Neutrophil (primary cell): ENCODE results near the gene LAPTM5.
"Not testable (repeated sequence)": the region's sequence is repeated elsewhere in the genome, so short reads cannot be mapped to it uniquely, and the experiment has no call there.

Experiments used
- H3K27ac ChIP-seq: fragments of 200-600 bp; sonication (generic); 2 replicates; pipeline ENCODE4 v1.5.1; 2016; ENCODE audit warnings: mild to moderate bottlenecking, moderate library complexity
- H3K27me3 ChIP-seq: fragments of 200-600 bp; sonication (generic); 2 replicates; pipeline ENCODE4 v1.6.0; 2016; ENCODE audit warnings: mild to moderate bottlenecking
- H3K36me3 ChIP-seq: fragments of 200-600 bp; sonication (generic); 2 replicates; pipeline ENCODE4 v1.5.1; 2017
- H3K4me1 ChIP-seq, 2 experiments: fragments of 200-600 bp in 1 of 2; sonication (generic) in 1 of 2; 1 replicate in 1 of 2; 2 replicates in 1 of 2; pipeline versions ENCODE4 v1.5.1 to v1.6.1; 2013 to 2016; ENCODE audit warnings: low read depth in 1 of 2, low read length in 1 of 2, mild to moderate bottlenecking in 1 of 2, moderate library complexity in 1 of 2; ENCODE audit not compliant: control insufficient read depth in 1 of 2, insufficient read depth in 1 of 2
- H3K4me3 ChIP-seq, 2 experiments: fragments of 200-600 bp in 1 of 2; sonication (generic) in 1 of 2; 1 replicate in 1 of 2; 2 replicates in 1 of 2; pipeline ENCODE4 v1.5.1; 2013 to 2016; ENCODE audit warnings: low read depth in 1 of 2, low read length in 1 of 2, mild to moderate bottlenecking in 1 of 2, moderate library complexity in 1 of 2
- H3K9me3 ChIP-seq: fragments of 200-600 bp; sonication (generic); 2 replicates; pipeline ENCODE4 v1.5.1; 2016
- TF ChIP-seq, protein P1 (sequence below): fragments of 200-600 bp; sonication (generic); IDR thresholded peaks from 2 replicates; pipeline ENCODE4 v1.5.1; 2016; ENCODE audit warnings: antibody characterized with exemption

The LAPTM5 gene

GRCh38 chr1:30688920-30689794 is 68.4 kb downstream of the LAPTM5 start:
- Histone ChIP-seq H3K9me3 (no peaks in the 10 kb centered on the region), H3K4me3 (no peak overlapping the region), H3K4me1 (no peaks in the 10 kb centered on the region), H3K27me3 (peaks cover 68% of the 10 kb centered on the region), H3K36me3 (no peaks in the 10 kb centered on the region), H3K27ac (no peak overlapping the region)
- TF ChIP-seq, protein P1, sequence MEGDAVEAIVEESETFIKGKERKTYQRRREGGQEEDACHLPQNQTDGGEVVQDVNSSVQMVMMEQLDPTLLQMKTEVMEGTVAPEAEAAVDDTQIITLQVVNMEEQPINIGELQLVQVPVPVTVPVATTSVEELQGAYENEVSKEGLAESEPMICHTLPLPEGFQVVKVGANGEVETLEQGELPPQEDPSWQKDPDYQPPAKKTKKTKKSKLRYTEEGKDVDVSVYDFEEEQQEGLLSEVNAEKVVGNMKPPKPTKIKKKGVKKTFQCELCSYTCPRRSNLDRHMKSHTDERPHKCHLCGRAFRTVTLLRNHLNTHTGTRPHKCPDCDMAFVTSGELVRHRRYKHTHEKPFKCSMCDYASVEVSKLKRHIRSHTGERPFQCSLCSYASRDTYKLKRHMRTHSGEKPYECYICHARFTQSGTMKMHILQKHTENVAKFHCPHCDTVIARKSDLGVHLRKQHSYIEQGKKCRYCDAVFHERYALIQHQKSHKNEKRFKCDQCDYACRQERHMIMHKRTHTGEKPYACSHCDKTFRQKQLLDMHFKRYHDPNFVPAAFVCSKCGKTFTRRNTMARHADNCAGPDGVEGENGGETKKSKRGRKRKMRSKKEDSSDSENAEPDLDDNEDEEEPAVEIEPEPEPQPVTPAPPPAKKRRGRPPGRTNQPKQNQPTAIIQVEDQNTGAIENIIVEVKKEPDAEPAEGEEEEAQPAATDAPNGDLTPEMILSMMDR: no peak

DNA sequence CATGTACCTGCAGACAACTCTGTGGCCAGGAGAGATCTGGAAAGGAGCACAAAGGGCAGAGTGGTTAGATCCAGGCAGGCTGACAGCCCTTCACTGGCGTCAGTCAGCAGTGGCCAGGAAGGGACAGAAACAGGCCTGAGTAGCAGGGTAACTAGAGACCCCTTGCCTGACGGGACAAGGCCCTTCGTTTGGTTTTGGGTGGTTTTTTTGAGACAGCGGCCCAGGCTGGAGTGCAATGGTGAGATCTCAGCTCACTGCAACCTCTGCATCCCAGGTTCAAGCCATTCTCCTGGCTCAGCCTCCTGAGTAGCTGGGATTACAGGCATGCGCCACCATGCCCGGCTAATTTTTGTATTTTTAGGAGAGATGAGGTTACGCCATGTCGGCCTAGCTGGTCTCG is 69.1 kb downstream of the LAPTM5 start:
- H3K36me3 ChIP-seq, H3K4me1 ChIP-seq, H3K27ac ChIP-seq, H3K4me3 ChIP-seq, H3K9me3 ChIP-seq: not testable (repeated sequence)
- peaks cover 74% of the 10 kb centered on the region for H3K27me3 ChIP-seq

- Histone ChIP-seq H3K4me1 (no peaks in the 10 kb centered on the region), H3K9me3 (no peaks in the 10 kb centered on the region), H3K36me3 (no peaks in the 10 kb centered on the region), H3K27ac (no peak overlapping the region), H3K27me3 (peaks cover 80% of the 10 kb centered on the region), H3K4me3 (no peak overlapping the region)
- TF ChIP-seq, protein P1: no peak
Observed at GRCh38 chr1:30687886-30688285, 69.7 kb downstream of the LAPTM5 start.

DNA sequence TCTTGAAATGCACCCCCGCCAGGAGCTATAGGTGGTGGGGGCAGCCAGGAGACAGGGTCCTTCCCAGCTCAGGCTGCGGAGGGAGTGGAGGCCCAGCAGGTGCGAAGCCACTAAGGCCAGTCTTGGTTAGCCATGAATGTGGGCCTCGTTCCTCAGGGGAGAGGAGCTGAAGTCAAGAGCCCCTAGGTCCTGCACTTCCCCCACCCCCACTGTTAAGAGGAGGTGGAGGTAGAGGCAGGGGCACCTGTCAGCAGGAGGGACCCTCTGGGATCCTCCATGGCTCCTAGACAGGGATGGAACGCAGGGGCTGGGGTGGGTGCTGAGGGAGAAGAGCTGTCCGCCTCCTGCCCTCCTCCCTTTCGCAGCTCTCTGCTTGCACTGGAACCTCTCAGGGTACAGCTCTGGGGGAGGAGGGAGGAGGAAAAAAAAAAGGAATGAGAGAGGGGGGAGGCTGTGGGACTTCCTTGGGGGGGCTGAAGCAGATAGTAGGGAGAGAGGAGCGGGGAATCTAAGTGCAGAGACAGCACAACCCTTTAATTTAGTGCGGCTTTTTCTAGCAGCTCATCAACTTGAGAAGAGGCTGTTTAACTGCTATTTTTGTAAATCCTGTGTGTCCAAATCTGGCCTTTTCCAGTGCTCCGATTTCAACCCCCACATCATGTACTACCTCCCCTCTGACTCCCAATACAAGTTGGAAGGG is 71.2 kb downstream of the LAPTM5 start:
- Histone ChIP-seq H3K27me3 (peaks cover 94% of the 10 kb centered on the region), H3K36me3 (no peaks in the 10 kb centered on the region)
- TF ChIP-seq, protein P1: no peak

DNA sequence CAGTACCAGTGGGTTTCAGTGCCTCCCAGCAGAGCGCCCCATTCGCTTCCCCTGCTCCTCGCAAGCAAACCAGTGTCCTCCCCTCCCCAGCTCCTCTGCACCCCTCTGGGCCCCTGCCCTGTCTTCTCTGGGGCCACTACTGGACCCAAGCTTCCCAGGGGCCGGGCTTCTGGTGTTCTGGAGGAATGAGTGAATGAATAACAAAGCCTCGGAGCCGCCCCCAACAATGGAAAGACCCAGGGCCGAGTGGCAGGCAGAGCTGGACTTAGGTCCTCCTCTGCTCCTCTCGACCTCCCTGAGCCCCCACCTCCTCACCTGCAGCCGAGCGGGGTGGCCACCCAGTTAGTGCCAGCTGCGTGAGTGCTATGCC is 71.8 kb downstream of the LAPTM5 start:
- Histone ChIP-seq H3K27ac (no peak overlapping the region), H3K27me3 (peaks cover 90% of the 10 kb centered on the region), H3K4me1 (no peaks in the 10 kb centered on the region), H3K36me3 (no peaks in the 10 kb centered on the region), H3K4me3 (no peak overlapping the region), H3K9me3 (no peaks in the 10 kb centered on the region)
- TF ChIP-seq, protein P1: no peak

More for the DNA sequence above, 71.2 kb downstream of the LAPTM5 start:
- Histone ChIP-seq H3K27ac (no peak overlapping the region), H3K9me3 (no peaks in the 10 kb centered on the region), H3K4me3 (no peak overlapping the region), H3K4me1 (no peaks in the 10 kb centered on the region)
